Osteoblast (primary cell): ENCODE results near the gene SYNGR4. TPM values are rescaled to one million over a fixed set of nuclear protein-coding genes. Genes with fewer than 3 reads are reported as not detected.

Experiments used
- DNase-seq: peaks from one replicate; pipeline ENCODE4 v3.0.0; 2011; ENCODE audit warnings: low spot score, mixed read lengths; ENCODE audit not compliant: insufficient read length; ENCODE audit errors: missing footprints
- H2AFZ ChIP-seq: 2 replicates; pipeline ENCODE4 v1.6.0; 2011; ENCODE audit warnings: mild to moderate bottlenecking, low read length
- H3K27ac ChIP-seq: 2 replicates; pipeline ENCODE4 v1.5.1; 2011; ENCODE audit warnings: mild to moderate bottlenecking, low read depth, low read length, moderate library complexity
- H3K27me3 ChIP-seq: 2 replicates; pipeline ENCODE4 v1.6.0; 2012; ENCODE audit warnings: mild to moderate bottlenecking, control low read depth, inconsistent platforms, low read length, moderate library complexity; ENCODE audit not compliant: insufficient read depth
- H3K36me3 ChIP-seq: 2 replicates; pipeline ENCODE4 v1.5.1; 2011; ENCODE audit warnings: mild to moderate bottlenecking, low read length, control low read depth, moderate library complexity; ENCODE audit not compliant: insufficient read depth
- H3K4me1 ChIP-seq: 2 replicates; pipeline ENCODE4 v1.5.1; 2011; ENCODE audit warnings: mild to moderate bottlenecking, low read length, control low read depth, moderate library complexity; ENCODE audit not compliant: insufficient read depth
- H3K4me2 ChIP-seq: 2 replicates; pipeline ENCODE4 v1.6.0; 2011; ENCODE audit warnings: mild to moderate bottlenecking, low read length; ENCODE audit not compliant: insufficient read depth
- H3K4me3 ChIP-seq: fragments of 200-600 bp; sonication (generic); 3 replicates; pipeline ENCODE4 v1.5.1; 2012; ENCODE audit warnings: mild to moderate bottlenecking, low read length, inconsistent platforms; ENCODE audit not compliant: insufficient read depth
- H3K79me2 ChIP-seq: 2 replicates; pipeline ENCODE4 v1.6.0; 2012; ENCODE audit warnings: mild to moderate bottlenecking, low read length, control low read depth, inconsistent platforms; ENCODE audit not compliant: insufficient read depth
- H3K9me3 ChIP-seq: 2 replicates; pipeline ENCODE4 v1.5.1; 2011; ENCODE audit warnings: low read depth, low read length, control low read depth
- H4K20me1 ChIP-seq: 2 replicates; pipeline ENCODE4 v1.6.0; 2012; ENCODE audit warnings: mild to moderate bottlenecking, low read length, control low read depth; ENCODE audit not compliant: insufficient read depth
- CTCF ChIP-seq: IDR thresholded peaks from 2 replicates; pipeline ENCODE4 v1.5.1; 2011; ENCODE audit warnings: mild to moderate bottlenecking, low read depth, low read length, moderate library complexity; ENCODE audit errors: extremely low read depth
- total RNA-seq: library from RNA; depleted of rRNA; stranded (reverse); fragments of >200 nt; gene quantifications from 2 replicates; pipeline ENCODE4 v1.2.3, GENCODE V29; 2012

Gene SYNGR4
- total RNA-seq, 1 donor, result not detected

DNA sequence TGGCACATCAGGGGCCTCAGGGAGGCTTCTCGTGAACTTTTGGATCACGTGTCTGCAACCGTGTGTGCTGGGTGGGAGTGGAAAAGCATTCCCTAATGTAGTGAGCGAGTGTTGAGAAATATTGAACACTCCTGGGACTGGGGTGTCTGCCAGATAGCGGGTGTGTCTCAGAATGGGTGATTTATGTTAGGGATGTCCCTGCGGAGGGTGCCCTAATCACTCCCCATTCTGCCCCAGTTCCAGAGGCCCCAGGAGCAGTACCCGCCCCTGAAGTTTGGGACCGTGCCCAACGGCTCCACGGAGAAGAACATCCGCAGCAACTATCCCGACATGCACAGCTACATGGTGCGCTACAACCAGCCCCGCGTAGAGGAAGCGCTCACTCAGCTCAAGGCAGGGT, 57.4 kb downstream of the SYNGR4 start:
- Histone ChIP-seq H3K4me2 (no peak overlapping the region), H3K4me3 (no peak overlapping the region), H3K27ac (no peak overlapping the region), H2AFZ (no peak overlapping the region), H3K9me3 (no peaks in the 10 kb centered on the region), H3K36me3 (no peaks in the 10 kb centered on the region), H3K79me2 (no peaks in the 10 kb centered on the region), H3K4me1 (peaks cover 7% of the 10 kb centered on the region), H4K20me1 (no peaks in the 10 kb centered on the region), H3K27me3 (no peaks in the 10 kb centered on the region)
- TF ChIP-seq CTCF, result no peak
- DNase-seq, result no peak

DNA sequence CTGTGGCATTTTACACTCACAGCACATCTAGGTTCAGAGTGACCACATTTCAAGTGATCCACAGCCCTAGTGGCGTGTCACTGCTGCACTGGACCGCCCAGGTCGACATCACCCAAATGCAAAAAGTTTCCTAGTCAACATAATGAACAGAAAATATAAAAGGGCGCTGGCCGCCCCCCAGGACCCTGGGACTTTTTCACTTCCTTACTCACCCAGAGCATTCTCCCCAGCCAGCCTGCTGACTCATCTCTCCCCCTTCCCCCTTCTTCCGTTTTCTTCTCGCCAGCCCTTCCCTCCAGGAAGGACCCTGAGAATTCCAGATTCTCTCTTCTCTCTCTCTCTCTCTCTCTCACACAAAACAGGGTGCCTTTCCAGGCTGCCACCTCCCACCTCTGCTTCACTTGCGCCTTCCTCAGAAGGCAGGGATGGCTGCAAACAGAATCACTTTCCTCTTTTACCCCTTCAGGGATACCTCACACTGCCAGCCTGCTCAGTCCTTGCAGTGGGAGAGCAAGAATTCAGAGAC, 60.6 kb downstream of the SYNGR4 start:
- H3K27me3 ChIP-seq, result no peaks in the 10 kb centered on the region
- no peaks in the 10 kb centered on the region for H4K20me1 ChIP-seq
- H3K79me2 ChIP-seq, result no peaks in the 10 kb centered on the region
- TF ChIP-seq CTCF, result no peak
- peaks cover 7% of the 10 kb centered on the region for H3K4me1 ChIP-seq
- H3K36me3 ChIP-seq, result no peaks in the 10 kb centered on the region
- peak overlapping the region; percentile 69 for H3K4me2 ChIP-seq
- peak overlapping the region; percentile 41 for H3K4me3 ChIP-seq
- H3K9me3 ChIP-seq, result no peaks in the 10 kb centered on the region
- H3K27ac ChIP-seq, result peak overlapping the region; percentile 65
- peak overlapping the region; percentile 91 for H2AFZ ChIP-seq
- DNase-seq, result peak; percentile 95

Other genes with a start within 250 kb of the SYNGR4 start
- gene LIG1, start 194.0 kb upstream of the SYNGR4 start, total RNA-seq, result 10.0 and 11.9 TPM in 2 replicates
- 1.5 and 2.2 TPM in 2 replicates for gene ZSWIM9, start 193.7 kb upstream of the SYNGR4 start, total RNA-seq
- 17.4 and 18.0 TPM in 2 replicates for gene CARD8, start 108.5 kb upstream of the SYNGR4 start, total RNA-seq
- under 0.01 and 0.29 TPM in 2 replicates for gene ZNF114, start 94.3 kb upstream of the SYNGR4 start, total RNA-seq
- gene EMP3, start 38.8 kb upstream of the SYNGR4 start, total RNA-seq, result 185 and 216 TPM in 2 replicates
- gene TMEM143, start 427 bp upstream of the SYNGR4 start, total RNA-seq, result 4.3 and 4.7 TPM in 2 replicates
- 95.2 and 119 TPM in 2 replicates for gene KDELR1, start 27.2 kb downstream of the SYNGR4 start, total RNA-seq
- gene GRIN2D, start 29.3 kb downstream of the SYNGR4 start, total RNA-seq, result under 0.01 TPM in 2 replicates
- 23.3 and 25.0 TPM in 2 replicates for gene GRWD1, start 81.6 kb downstream of the SYNGR4 start, total RNA-seq
- 0.59 and 0.72 TPM in 2 replicates for gene KCNJ14, start 91.2 kb downstream of the SYNGR4 start, total RNA-seq
- gene CYTH2, start 105.0 kb downstream of the SYNGR4 start, total RNA-seq, result 63.6 and 66.2 TPM in 2 replicates
- gene LMTK3, start 147.5 kb downstream of the SYNGR4 start, total RNA-seq, result not detected in 2 replicates
- under 0.01 TPM in 1 of 2 replicates, not detected in the other for gene SULT2B1, start 187.8 kb downstream of the SYNGR4 start, total RNA-seq
- not detected in 2 replicates for gene SPACA4, start 242.4 kb downstream of the SYNGR4 start, total RNA-seq